Measurements from ENCODE around the gene KIAA0319L.

DNA sequence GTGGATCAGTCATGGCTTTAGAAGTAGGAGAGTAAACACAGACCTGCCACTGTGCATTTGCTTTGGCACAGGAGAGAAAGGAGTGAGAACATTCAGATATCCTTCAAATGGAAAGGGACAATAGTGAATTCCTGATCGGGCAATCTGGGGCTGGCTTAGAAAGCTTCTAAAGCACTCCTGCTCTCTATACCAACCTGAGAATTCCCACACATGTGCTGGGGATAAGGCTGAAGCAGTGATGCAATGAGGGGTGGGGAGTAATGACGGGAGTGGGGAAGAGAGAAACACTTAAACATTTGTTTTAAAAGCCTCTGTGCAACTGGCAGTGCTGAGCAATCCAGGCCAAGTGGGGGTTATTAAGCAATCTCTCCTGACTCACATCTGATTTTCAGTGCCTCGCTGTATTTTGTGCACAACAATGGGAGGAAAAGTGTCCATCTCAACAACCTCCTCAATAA lies 108.8 kb downstream of the KIAA0319L start:
- TF ChIP-seq, protein P1, sequence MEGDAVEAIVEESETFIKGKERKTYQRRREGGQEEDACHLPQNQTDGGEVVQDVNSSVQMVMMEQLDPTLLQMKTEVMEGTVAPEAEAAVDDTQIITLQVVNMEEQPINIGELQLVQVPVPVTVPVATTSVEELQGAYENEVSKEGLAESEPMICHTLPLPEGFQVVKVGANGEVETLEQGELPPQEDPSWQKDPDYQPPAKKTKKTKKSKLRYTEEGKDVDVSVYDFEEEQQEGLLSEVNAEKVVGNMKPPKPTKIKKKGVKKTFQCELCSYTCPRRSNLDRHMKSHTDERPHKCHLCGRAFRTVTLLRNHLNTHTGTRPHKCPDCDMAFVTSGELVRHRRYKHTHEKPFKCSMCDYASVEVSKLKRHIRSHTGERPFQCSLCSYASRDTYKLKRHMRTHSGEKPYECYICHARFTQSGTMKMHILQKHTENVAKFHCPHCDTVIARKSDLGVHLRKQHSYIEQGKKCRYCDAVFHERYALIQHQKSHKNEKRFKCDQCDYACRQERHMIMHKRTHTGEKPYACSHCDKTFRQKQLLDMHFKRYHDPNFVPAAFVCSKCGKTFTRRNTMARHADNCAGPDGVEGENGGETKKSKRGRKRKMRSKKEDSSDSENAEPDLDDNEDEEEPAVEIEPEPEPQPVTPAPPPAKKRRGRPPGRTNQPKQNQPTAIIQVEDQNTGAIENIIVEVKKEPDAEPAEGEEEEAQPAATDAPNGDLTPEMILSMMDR (IDR thresholded peaks at IDR 0.05) = no peak
- TF ChIP-seq POLR2A (IDR thresholded peaks at IDR 0.05) = no peak
